ENCODE measurements around the gene BMS1. TPM values are rescaled to one million over a fixed set of nuclear protein-coding genes. Genes with fewer than 3 reads are reported as not detected.

BMS1 gene
- total RNA-seq, 1 experiment from 2014 or later: 44.2 TPM

GRCh38 chr10:42801135-42801534 lies 18.5 kb downstream of the BMS1 start:
- H3K79me1 ChIP-seq (ENCODE audit: insufficient read depth, low read depth, low read length, poor library complexity, severe bottlenecking): peaks cover 3% of the 10 kb centered on the region
- H3K27ac Mint-ChIP-seq: no peak overlapping the region
- no peaks in the 10 kb centered on the region for H4K20me1 ChIP-seq (ENCODE audit: control insufficient read depth, insufficient read depth, insufficient read length)
- no peak overlapping the region for H3K27ac ChIP-seq (ENCODE audit: insufficient read length, low read depth, low read length)
- H3K4ac ChIP-seq (ENCODE audit: low read depth, low read length): no peak overlapping the region
- H3K4me1 Mint-ChIP-seq: no peaks in the 10 kb centered on the region
- H2BK120ac ChIP-seq (ENCODE audit: low read depth, low read length, poor library complexity, severe bottlenecking): no peak overlapping the region
- H2BK20ac ChIP-seq (ENCODE audit: low read depth, low read length, poor library complexity, severe bottlenecking): no peak overlapping the region
- H3K4me1 ChIP-seq (ENCODE audit: insufficient read depth, low read length): no peaks in the 10 kb centered on the region
- H3K18ac ChIP-seq (ENCODE audit: insufficient read length, low read depth, low read length): no peak overlapping the region
- no peak overlapping the region for H3K14ac ChIP-seq (ENCODE audit: insufficient read depth, low read length)
- H3K4me2 ChIP-seq (ENCODE audit: insufficient read depth, insufficient read length, low read length): no peak overlapping the region
- H3K23ac ChIP-seq (ENCODE audit: insufficient read length, low read depth, low read length): no peak overlapping the region
- H3K23me2 ChIP-seq (ENCODE audit: insufficient read length, low read depth, low read length, poor library complexity, severe bottlenecking): no peaks in the 10 kb centered on the region
- H3K9me3 Mint-ChIP-seq: no peaks in the 10 kb centered on the region
- no peak overlapping the region for H2BK12ac ChIP-seq (ENCODE audit: insufficient read length, low read depth, low read length)
- H3K36me3 Mint-ChIP-seq (ENCODE audit: insufficient read depth in 1 of 3, low read depth in 3 of 3): peaks cover 57 to 95% (median 83%) of the 10 kb centered on the region in 3 experiments
- H3K4me3 Mint-ChIP-seq: no peak overlapping the region
- H2BK15ac ChIP-seq (ENCODE audit: low read depth, low read length): no peak overlapping the region
- H3K27me3 Mint-ChIP-seq (ENCODE audit: low read depth): no peaks in the 10 kb centered on the region
- no peak overlapping the region for H4K5ac ChIP-seq (ENCODE audit: insufficient read length, low read depth, low read length)
- H4K8ac ChIP-seq (replicated peaks; ENCODE audit: insufficient read length, low read depth, low read length): no peak overlapping the region
- no peaks in the 10 kb centered on the region for H3K79me2 ChIP-seq (ENCODE audit: insufficient read depth, low read length)
- H2AK5ac ChIP-seq (ENCODE audit: insufficient read length, low read length): no peak overlapping the region
- no peak overlapping the region for H3K56ac ChIP-seq (ENCODE audit: insufficient read length, low read depth, low read length)
- no peak overlapping the region for H2AFZ ChIP-seq (ENCODE audit: low read length)
- no peak for TF ChIP-seq CTCF (conservative IDR thresholded peaks at IDR 0.05)
- no peaks in the 10 kb centered on the region for H3K9me3 ChIP-seq (ENCODE audit: control insufficient read depth, low read depth, low read length)
- H2BK5ac ChIP-seq (ENCODE audit: insufficient read length, low read length): no peak overlapping the region
- no peak overlapping the region for H3K9ac ChIP-seq (ENCODE audit: extremely low read depth, insufficient read length, low read length)
- H3K27me3 ChIP-seq (ENCODE audit: insufficient read depth, low read length): no peaks in the 10 kb centered on the region
- DNase-seq: no peak
- H3T11ph ChIP-seq (ENCODE audit: low read length): no peak overlapping the region
- no peak overlapping the region for H4K91ac ChIP-seq (ENCODE audit: insufficient read length, low read depth, low read length)
